Gastroesophageal sphincter (tissue), 3 donors: ENCODE measurements around the gene KRTAP10-11.

Experiments used
- EP300 ChIP-seq: sonication (generic); formaldehyde crosslinking; IDR thresholded peaks from one replicate; pipeline ENCODE4 v1.6.1; 2017; ENCODE audit warnings: antibody characterized with exemption, mild to moderate bottlenecking
- POLR2AphosphoS5 ChIP-seq: sonication (generic); formaldehyde crosslinking; IDR thresholded peaks from one replicate; pipeline ENCODE4 v1.6.1; 2017; ENCODE audit warnings: antibody characterized with exemption
- TF ChIP-seq, protein P1 (sequence below), 4 experiments: fragments of 200-600 bp in 2 of 4; fragments of 450-650 bp in 2 of 4; sonication (generic) in 1 of 4; IDR thresholded peaks; one replicate each; pipeline ENCODE4 v1.5.1; 2017 to 2019; ENCODE audit warnings: antibody characterized with exemption in 4 of 4, mild to moderate bottlenecking in 2 of 4, moderate library complexity in 2 of 4

DNA sequence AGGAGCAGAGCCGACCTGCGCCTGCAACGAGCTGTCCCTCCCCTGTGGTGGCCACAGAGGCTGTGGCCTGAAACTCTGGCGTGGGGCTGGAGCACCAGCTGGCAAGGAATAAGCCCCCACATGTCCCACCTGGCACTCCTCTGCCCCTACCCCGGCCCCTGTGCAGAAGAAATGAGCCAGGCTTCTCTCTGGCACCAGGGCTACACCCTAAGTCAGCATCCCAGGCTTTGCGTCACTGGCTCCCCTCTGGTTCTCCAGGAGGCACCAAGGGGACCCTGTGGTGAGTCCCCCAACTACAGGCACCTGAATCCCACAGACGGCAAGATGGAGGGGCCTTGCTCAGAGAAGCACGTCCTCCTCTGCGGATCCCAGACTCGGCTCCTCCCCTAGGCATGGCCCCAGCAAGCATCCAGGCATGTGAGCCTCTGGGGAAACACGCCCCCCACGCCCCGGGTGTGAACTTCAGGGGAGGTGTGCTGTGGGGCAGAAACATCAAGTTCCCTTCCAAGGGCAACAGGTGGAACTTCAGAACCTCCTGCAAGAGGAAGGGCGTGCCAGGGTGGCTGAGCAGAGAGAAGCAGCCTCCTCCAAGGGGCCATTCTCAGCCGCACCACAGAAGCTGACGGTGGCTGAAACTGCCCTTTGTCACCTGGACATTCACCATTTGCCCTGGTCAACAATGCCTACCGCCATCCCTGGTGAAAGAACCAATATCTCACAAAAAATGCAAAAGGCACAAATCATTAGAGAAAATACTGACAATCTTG lies 42.9 kb upstream of the KRTAP10-11 start:
- TF ChIP-seq POLR2AphosphoS5 (no peak), EP300 (no peak)
- TF ChIP-seq, protein P1, sequence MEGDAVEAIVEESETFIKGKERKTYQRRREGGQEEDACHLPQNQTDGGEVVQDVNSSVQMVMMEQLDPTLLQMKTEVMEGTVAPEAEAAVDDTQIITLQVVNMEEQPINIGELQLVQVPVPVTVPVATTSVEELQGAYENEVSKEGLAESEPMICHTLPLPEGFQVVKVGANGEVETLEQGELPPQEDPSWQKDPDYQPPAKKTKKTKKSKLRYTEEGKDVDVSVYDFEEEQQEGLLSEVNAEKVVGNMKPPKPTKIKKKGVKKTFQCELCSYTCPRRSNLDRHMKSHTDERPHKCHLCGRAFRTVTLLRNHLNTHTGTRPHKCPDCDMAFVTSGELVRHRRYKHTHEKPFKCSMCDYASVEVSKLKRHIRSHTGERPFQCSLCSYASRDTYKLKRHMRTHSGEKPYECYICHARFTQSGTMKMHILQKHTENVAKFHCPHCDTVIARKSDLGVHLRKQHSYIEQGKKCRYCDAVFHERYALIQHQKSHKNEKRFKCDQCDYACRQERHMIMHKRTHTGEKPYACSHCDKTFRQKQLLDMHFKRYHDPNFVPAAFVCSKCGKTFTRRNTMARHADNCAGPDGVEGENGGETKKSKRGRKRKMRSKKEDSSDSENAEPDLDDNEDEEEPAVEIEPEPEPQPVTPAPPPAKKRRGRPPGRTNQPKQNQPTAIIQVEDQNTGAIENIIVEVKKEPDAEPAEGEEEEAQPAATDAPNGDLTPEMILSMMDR (IDR thresholded peaks at IDR 0.05), result no peak
